ENCODE data around the gene RHOT1.

DNA sequence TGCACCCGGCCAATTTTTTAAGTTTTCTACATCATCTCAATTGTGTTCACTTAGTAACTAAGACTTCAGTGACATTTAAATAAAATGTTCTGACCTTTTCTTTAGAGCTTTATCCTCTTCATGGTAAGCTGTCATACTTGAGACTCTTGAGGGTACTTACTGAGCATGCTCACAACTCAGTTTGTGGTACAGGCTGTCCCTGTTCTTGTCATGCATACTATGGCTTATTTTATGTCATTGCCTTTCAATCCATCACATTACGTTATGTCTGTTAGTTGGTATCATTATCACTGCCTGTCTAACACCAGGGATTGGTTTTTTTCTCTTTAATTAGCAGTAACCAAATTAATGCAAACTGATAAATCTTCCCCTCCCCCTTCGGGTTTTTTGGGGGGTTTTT, 81.4 kb downstream of the RHOT1 start:
- TF ChIP-seq, protein P1, sequence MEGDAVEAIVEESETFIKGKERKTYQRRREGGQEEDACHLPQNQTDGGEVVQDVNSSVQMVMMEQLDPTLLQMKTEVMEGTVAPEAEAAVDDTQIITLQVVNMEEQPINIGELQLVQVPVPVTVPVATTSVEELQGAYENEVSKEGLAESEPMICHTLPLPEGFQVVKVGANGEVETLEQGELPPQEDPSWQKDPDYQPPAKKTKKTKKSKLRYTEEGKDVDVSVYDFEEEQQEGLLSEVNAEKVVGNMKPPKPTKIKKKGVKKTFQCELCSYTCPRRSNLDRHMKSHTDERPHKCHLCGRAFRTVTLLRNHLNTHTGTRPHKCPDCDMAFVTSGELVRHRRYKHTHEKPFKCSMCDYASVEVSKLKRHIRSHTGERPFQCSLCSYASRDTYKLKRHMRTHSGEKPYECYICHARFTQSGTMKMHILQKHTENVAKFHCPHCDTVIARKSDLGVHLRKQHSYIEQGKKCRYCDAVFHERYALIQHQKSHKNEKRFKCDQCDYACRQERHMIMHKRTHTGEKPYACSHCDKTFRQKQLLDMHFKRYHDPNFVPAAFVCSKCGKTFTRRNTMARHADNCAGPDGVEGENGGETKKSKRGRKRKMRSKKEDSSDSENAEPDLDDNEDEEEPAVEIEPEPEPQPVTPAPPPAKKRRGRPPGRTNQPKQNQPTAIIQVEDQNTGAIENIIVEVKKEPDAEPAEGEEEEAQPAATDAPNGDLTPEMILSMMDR (IDR thresholded peaks at IDR 0.05): no peak
- TF ChIP-seq ZFX (IDR thresholded peaks at IDR 0.05; ENCODE audit: borderline replicate concordance): no peak

Measured in 22Rv1 (cell line).